ENCODE measurements around the gene LAMTOR2.

LAMTOR2 gene

GRCh38 chr1:156075775-156076204 is 21.2 kb downstream of the LAMTOR2 start:
- DNase-seq (ENCODE audit: low read depth, low spot score) = peak; percentile 16

DNA sequence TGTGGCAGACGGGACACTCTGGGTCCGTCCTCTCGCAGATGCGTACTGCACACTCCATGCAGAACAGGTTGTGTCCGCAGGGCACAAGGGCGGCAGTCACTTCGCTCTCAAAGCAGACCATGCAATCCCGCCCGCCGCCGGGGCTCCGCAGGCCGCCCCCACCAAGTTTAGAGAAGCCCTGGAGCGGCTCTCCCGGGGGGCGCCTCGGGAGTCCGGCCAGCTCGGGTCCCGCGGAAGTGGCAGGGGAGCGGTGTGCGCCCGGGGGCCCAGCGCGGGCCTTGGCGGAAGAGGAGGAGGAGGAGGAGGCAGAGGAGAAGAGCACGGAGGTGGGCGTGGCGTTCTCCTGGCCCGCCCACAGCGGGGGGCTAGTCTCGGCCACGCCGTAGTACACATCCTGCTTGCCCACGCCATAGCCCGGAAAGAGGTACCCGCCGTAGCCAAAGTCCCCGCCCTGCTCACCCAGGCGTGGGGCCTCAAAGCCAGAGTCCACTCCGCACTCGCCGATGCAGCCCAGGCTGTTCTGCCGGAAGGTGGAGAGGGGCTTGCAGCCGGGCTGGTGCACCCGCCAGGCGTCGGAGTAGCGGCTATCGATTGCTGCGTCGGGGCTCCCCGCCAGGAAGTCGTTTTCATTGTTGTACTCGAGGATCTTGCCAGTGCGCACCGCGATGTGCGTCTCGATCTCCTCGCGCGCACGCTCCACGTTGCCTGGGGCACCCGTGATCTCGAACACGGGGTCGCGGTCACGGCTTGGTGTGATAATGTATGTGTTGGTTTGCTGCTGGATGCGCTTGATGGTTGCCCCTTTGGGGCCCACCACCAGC is 22.2 kb downstream of the LAMTOR2 start:
- DNase-seq (ENCODE audit: low read depth, low spot score) = peak; percentile 92

GRCh38 chr1:156077430-156077760 is 22.8 kb downstream of the LAMTOR2 start:
- DNase-seq (ENCODE audit: low read depth, low spot score) = peak; percentile 66

DNA sequence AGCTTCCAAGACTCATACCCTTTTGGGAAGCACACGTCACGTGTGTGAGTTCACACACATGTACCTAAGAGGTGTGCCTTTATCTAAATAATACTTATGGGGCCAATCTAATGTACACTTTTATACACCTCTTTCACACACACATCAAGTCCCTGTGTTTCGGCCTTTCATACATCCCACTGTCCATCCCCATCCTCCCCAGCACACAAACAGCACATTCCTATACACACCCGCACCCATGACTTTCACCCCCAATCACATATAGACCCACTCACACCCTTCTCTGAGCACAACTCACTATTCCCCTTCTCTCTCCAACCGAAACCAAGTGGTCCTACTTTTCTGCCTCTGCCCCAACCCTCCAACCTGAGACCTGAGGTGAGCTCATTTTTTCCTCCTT is 24.1 kb downstream of the LAMTOR2 start:
- no peak for DNase-seq (ENCODE audit: low read depth, low spot score)

DNA sequence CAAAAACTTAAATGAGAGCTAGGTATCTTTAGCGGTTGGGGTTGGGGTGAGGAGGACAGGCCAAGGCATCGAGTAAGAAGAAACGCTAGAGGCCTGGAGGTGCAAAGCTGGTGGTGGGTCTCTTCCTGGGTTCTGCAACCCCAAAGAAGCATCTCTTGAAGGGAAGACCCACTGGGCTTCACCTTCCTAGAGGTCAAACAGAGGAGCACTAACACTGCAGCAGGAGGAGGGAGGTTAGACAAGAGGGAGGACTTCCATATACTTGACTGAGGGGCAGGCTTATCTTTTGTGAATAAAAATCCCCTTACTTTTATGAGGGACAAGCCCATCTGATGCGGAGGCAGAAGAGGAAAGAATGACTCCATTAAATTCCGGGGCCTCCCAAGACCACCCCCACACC is 25.2 kb downstream of the LAMTOR2 start:
- no peak for DNase-seq (ENCODE audit: low read depth, low spot score)

DNA sequence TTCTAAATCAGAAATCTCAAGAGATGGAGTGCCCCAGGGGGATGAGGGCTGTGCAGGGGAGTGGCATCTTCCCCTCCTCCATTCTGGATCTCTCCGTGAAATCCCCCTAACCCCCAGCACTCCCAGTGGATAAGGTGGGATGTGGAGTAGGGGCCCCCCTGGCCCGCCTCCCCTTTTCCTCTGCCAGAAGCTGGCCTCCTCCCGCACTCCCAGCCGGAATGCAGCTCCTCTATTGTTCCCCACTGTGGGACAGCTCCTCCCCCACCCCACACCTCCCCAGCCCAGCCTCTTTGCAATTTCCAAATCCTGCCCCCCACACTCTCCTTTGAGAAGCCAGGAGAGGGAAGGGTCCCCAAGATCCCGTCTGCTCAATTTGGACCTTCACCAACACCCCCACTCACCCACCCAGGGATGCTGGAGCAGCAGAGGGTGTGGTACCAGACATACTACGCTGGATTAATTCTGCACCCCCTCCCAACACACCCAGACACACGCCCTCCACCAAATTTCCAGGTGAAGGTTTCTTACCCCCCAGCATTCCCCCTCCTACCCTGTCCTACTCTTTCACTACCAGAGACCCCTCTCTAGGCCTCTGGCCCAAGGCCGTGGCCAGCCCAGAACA is 25.8 kb downstream of the LAMTOR2 start:
- no peak for DNase-seq (ENCODE audit: low read depth, low spot score)

DNA sequence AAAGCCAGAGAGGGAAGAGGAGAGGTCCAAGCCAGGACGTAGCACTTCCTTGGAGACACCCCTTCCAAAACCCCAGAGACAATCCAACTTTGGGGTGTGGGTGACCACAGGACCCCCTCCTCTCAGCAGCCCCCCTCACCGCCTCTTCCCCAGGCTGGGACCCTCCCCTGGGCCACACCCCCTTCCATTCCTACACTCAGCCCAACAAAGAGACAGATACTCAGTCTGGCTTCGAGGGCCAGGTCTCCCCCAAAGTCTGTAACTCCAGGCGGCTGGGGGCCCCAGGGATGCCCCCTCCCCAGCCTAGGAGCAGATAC is 26.2 kb downstream of the LAMTOR2 start:
- peak; percentile 44 for DNase-seq (ENCODE audit: low read depth, low spot score)

- DNase-seq (ENCODE audit: low read depth, low spot score) = peak; percentile 53
These were observed 26.8 kb downstream of the LAMTOR2 start for GRCh38 chr1:156081180-156081916.

DNA sequence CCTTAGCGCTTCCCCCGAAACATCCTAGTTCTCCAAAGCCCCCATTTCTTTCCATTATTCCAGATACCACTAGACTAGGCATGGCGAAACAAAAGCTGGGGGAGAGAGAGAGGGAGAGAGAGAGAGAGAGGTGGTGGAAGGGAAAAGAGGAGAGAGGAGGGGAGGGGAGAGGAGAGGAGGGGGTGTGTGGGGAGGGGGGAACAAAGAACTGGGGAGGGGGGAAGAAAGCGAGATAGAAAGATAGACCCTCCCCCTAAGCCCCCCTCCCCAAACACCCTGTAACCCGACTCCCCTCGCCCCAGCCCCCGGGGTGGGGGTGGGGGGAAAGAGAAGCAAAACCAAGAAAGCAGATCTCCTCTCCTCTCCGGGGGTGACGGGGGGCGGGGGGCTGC is 27.3 kb downstream of the LAMTOR2 start:
- DNase-seq (ENCODE audit: low read depth, low spot score) = no peak

- peak; percentile 97 for DNase-seq (ENCODE audit: low read depth, low spot score)
These were observed 27.9 kb downstream of the LAMTOR2 start, which contains the start of gene MEX3A for GRCh38 chr1:156082309-156083091. MEX3A (minus strand) TSS chr1:156082465; CDS start chr1:156081998, 467 bp downstream.

DNA sequence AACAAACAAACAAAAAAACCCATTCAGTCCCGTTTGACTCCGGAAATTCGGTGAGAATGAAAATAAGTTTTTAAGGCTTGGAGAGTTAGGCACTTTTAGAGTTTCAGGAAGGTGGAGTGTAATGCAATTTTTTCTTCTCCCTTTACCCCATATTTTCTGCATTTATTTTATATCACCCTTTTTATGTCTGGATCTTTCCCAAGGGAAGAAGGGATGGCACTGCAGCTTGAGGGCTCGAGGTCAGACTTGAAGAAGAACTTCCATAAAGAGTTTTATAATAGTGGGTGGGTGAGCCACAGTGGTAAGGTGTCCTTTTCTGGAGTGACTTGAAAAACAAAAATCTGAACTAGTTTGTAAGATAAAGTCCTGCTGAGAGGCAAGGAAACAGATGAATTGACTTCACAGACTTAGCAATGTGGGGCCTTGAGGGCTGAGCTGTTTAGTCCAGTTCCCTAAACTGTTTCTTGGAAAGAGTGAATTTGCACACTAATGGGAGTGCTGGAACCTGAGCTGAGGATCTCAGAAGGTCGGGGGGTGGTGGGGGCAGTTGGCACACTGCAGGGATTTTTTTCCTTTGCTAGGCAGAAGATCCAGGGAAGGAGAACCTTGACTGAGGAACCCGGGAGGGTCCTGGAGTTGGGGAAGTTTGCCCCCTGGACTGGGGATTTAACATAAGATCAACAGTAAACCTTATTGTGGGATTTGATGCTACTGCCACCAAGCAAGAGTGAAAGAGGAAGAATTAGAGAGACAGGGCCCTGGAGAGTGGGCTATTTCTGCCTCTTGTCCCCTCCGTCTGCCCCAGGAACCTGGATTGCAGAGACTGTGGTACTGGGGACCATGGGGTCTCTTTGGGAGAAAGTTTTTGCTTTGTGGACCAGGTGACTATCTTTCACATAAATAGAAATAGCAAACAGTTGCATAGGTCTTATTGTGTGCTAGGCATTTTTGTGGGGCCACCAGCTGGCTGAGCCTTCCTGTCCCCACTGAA is 29.5 kb downstream of the LAMTOR2 start:
- peak; percentile 47 for DNase-seq (ENCODE audit: low read depth, low spot score)

GRCh38 chr1:156086256-156086662 is 31.7 kb downstream of the LAMTOR2 start:
- peak; percentile 89 for DNase-seq (ENCODE audit: low read depth, low spot score)

DNA sequence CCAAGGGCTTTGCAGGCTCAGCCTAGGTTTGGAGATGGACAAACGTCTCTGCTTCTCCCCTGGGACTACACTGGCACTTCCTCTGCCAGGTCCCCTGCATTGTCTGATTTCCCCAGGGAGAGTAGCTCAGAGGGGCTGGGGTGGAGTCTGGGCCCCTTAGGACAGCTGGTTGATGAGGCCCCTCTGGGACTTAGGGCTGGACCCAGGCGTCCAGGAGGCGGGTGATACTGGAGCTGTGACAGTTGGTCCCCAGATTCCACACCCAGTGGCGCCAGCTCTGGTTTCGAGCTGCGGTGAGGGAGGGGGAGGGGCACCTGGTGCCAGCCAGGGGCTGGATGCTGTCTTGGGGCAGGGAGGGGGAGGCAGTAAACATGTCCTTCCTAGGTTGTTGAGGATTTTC is 35.1 kb downstream of the LAMTOR2 start:
- no peak for DNase-seq (ENCODE audit: low read depth, low spot score)

GRCh38 chr1:156090138-156090839 is 35.7 kb downstream of the LAMTOR2 start:
- no peak for DNase-seq (ENCODE audit: low read depth, low spot score)

- DNase-seq (ENCODE audit: low read depth, low spot score) = peak; percentile 92
These were observed 36.2 kb downstream of the LAMTOR2 start for GRCh38 chr1:156090840-156091188.

DNA sequence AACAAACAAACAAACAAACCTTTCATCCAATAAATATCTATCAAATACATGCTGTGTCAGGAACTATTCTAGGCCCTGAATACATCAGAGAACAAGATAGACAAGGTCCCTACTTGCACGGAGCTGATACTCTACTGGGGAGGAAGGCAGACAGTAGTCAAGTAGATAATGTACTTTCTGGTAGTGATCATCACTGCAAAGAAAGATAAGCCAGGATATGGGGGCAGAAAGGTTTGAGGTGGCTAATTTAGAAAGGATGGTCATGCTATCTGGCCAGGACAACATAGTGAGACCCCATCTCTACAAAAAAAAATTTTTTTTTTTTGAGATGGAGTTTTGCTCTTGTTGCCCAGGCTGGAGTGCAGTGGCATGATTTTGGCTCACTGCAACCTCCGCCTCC is 37.0 kb downstream of the LAMTOR2 start:
- no peak for DNase-seq (ENCODE audit: low read depth, low spot score)

GRCh38 chr1:156095906-156096508 is 41.4 kb downstream of the LAMTOR2 start:
- no peak for DNase-seq (ENCODE audit: low read depth, low spot score)

GRCh38 chr1:156096640-156097391 is 42.2 kb downstream of the LAMTOR2 start:
- peak; percentile 92 for DNase-seq (ENCODE audit: low read depth, low spot score)
